ENCODE results near the gene TLE1.

GRCh38 chr9:81607593-81608288 is 81.6 kb downstream of the TLE1 start:
- TF ChIP-seq CTCF (conservative IDR thresholded peaks at IDR 0.05; ENCODE audit: low read depth, low read length) (no peak), EZH2 (IDR thresholded peaks at IDR 0.05; ENCODE audit: low read length, unreplicated experiment) (no peak)

Data from PC-3 (cell line).